Cardiac septum (tissue), 1 donor: ENCODE data around the gene AMY2B. TPM values are rescaled to one million over a fixed set of nuclear protein-coding genes. Genes with fewer than 3 reads are reported as not detected.
"Not testable (repeated sequence)": the region's sequence is repeated elsewhere in the genome, so short reads cannot be mapped to it uniquely, and the experiment has no call there.

ENCODE experiments used
- DNase-seq: peaks from one replicate; pipeline ENCODE4 v3.0.0-alpha.2; 2020; ENCODE audit warnings: low spot score
- intact Hi-C: fragments of 100-400 bp; cut with DNase I; formaldehyde crosslinking; loops from one replicate; pipeline ENCODE4 v1.14.0; 2022
- total RNA-seq: library from RNA; stranded (reverse); fragmentation: NEBNext Ultra II Directional; extraction: Animal tissue kit (Norgen Biotek cat#: 25700); gene quantifications from one replicate; pipeline ENCODE4 v1.2.1, GENCODE V29; 2021
- donor health status: DM: no; HTN: no; CAD: no.

AMY2B gene
- total RNA-seq, 1 donor from 2014 or later: 31.1 TPM

DNA sequence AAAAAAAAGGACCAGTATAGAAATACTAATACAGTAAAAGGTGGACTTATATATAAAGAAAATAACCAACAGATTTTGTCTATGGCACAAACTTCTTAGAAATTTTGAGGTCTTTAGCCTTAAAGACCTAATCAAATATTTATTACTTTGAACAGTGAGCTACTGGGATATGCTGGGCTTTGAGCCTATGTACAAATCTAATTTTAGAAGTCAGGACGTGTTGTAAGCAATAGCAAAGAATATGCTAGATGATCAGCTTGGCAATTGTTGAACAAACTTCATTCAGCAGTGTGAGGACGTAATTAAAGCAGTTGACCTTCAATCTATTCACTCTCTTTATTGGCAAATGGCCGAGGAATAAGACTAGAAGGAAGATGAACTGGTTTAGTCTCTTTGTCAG lies 31.4 kb downstream of the AMY2B start:
- DNase-seq, intact Hi-C loops: not testable (repeated sequence)

DNA sequence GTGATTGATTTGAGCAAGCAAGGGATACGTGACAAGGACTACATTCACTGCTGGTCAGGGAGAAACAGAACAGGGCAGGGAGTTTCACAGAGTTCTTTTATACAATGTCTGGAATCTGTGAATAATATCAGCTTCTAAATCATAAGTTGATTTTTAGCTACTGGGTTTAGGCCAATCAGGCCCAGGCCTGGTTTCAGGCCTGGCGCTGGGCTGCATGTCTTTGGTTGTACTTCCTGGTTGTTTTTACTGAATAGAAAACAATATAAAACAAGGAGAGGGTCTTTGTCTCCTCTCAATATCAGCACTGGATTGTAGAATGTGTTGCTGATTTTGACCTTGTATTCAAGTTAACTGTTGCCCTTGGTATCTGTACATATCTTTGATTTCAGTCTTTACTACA lies 45.0 kb downstream of the AMY2B start:
- intact Hi-C loops: no loop called here
- DNase-seq: no peak

DNA sequence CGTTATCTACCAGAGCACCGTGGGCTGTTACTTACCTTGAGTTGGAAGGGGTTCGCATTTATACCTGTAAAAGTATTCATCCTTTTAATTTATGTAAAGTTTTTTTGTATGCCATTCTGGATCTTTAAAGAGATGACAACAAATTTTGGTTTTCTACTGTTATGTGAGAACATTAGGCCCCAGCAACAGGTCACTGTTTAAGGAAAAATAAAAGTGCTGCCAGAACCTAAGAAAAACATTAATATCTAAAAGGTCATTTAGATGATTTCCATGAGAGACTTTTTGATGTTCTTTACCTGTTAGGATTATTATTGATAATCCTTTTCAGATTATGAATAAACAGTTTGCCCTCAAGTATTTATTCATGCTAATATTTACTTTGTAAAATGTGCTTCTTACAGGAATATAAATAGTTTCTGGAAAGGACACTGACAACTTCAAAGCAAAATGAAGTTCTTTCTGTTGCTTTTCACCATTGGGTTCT lies 45.6 kb downstream of the AMY2B start, which contains the start of gene AMY2A:
AMY2A (plus strand) TSS at position 434 of the 484 bp plus-strand sequence; CDS start at position 448, 14 bp downstream.
- intact Hi-C loops, DNase-seq: not testable (repeated sequence)

DNA sequence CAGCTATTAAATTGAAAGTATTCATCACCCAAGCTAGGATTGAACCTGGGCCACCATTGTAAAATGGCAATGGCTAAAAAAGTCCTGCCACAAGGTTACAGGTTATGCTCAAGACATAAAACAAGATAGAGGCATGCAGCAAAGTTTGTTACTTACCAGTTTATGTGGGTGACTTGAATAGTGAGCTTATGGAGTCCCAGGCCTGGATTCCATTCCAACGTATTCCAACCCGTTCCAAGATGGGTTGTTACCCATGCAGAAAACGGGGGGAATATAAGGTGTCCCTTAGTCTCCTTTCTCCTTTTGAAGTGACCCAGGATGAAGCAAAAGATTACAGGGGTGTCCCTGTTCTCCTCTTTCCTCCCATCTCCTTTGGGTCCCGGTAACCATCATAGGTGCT lies 56.0 kb downstream of the AMY2B start:
- intact Hi-C loops, DNase-seq: not testable (repeated sequence)

Other genes starting within 250 kb of the AMY2B start
- gene RNPC3, start 45.9 kb upstream of the AMY2B start, total RNA-seq: 26.2 TPM
- gene AMY2A, start 45.8 kb downstream of the AMY2B start, total RNA-seq: not detected
- not detected for gene AMY1A, start 84.2 kb downstream of the AMY2B start, total RNA-seq
- gene AMY1B, start 124.6 kb downstream of the AMY2B start, total RNA-seq: not detected
- not detected for gene AMY1C, start 178.3 kb downstream of the AMY2B start, total RNA-seq